Type B pancreatic cell (in vitro differentiated cells): Measurements from ENCODE around the gene PON1. TPM values are rescaled to one million over a fixed set of nuclear protein-coding genes. Genes with fewer than 3 reads are reported as not detected.

Source experiments
- DNase-seq: peaks from one replicate; pipeline ENCODE4 v3.0.0; 2021; ENCODE audit warnings: mixed read lengths; ENCODE audit not compliant: unreplicated experiment; ENCODE audit errors: extremely low spot score
- H3K27ac Mint-ChIP-seq: 2 replicates; pipeline ENCODE4 v1.8.0; 2021; ENCODE audit warnings: mild to moderate bottlenecking, mixed read lengths
- H3K27me3 Mint-ChIP-seq: 2 replicates; pipeline ENCODE4 v1.8.0; 2021; ENCODE audit warnings: mixed read lengths
- H3K36me3 Mint-ChIP-seq: 2 replicates; pipeline ENCODE4 v1.8.0; 2021; ENCODE audit warnings: mixed read lengths
- H3K4me1 Mint-ChIP-seq: one replicate; pipeline ENCODE4 v1.8.0; 2021; ENCODE audit warnings: mixed read lengths; ENCODE audit not compliant: unreplicated experiment
- H3K4me3 Mint-ChIP-seq: 2 replicates; pipeline ENCODE4 v1.8.0; 2021; ENCODE audit warnings: mild to moderate bottlenecking, mixed read lengths
- H3K9me3 Mint-ChIP-seq: 2 replicates; pipeline ENCODE4 v1.8.0; 2021; ENCODE audit warnings: mixed read lengths
- CTCF ChIP-seq: fragments of 200-600 bp; sonication (generic); conservative IDR thresholded peaks from 2 replicates; pipeline ENCODE4 v1.5.0; 2021; ENCODE audit warnings: antibody characterized with exemption, mild to moderate bottlenecking
- total RNA-seq: library from RNA; stranded (reverse); gene quantifications from 2 replicates; pipeline ENCODE4 v1.2.1, GENCODE V29; 2021; ENCODE audit warnings: low replicate concordance

The PON1 gene
- total RNA-seq, 1 donor from 2014 or later = 0.99 TPM

DNA sequence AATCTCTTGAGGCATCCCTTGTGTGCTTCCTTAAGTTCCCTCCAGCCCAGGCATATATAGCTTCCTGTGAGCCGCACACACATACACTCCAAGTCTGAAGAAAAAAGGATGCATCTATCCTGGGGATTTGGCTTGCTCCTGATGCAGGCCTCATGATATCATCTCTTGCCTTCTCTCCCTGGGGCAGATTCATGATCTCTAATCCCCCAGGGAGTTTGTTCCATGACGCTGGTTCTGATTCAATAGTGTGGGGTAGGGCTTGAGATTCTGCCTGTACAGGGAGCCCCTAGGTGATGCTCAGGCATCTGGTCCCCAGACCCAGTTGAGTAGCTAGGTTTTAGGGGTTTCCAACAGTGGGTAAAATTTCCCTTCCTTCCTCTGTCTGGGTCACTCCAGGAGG, 1.5 kb downstream of the PON1 start:
- H3K27me3 Mint-ChIP-seq = peaks cover 24% of the 10 kb centered on the region
- no peaks in the 10 kb centered on the region for H3K4me1 Mint-ChIP-seq
- DNase-seq = no peak
- no peaks in the 10 kb centered on the region for H3K36me3 Mint-ChIP-seq
- no peak overlapping the region for H3K27ac Mint-ChIP-seq
- peaks cover 8% of the 10 kb centered on the region for H3K9me3 Mint-ChIP-seq
- no peak for TF ChIP-seq CTCF
- H3K4me3 Mint-ChIP-seq = no peak overlapping the region

GRCh38 chr7:95322396-95322795, 1.9 kb downstream of the PON1 start:
- no peak overlapping the region for H3K27ac Mint-ChIP-seq
- TF ChIP-seq CTCF = no peak
- H3K9me3 Mint-ChIP-seq = peaks cover 8% of the 10 kb centered on the region
- DNase-seq = no peak
- no peaks in the 10 kb centered on the region for H3K36me3 Mint-ChIP-seq
- H3K4me1 Mint-ChIP-seq = no peaks in the 10 kb centered on the region
- H3K4me3 Mint-ChIP-seq = no peak overlapping the region
- peaks cover 22% of the 10 kb centered on the region for H3K27me3 Mint-ChIP-seq

GRCh38 chr7:95321720-95322119, 2.6 kb downstream of the PON1 start:
- H3K4me1 Mint-ChIP-seq = no peaks in the 10 kb centered on the region
- no peak overlapping the region for H3K4me3 Mint-ChIP-seq
- DNase-seq = no peak
- no peak for TF ChIP-seq CTCF
- H3K27ac Mint-ChIP-seq = no peak overlapping the region
- H3K36me3 Mint-ChIP-seq = no peaks in the 10 kb centered on the region
- peaks cover 20% of the 10 kb centered on the region for H3K27me3 Mint-ChIP-seq
- peaks cover 8% of the 10 kb centered on the region for H3K9me3 Mint-ChIP-seq

DNA sequence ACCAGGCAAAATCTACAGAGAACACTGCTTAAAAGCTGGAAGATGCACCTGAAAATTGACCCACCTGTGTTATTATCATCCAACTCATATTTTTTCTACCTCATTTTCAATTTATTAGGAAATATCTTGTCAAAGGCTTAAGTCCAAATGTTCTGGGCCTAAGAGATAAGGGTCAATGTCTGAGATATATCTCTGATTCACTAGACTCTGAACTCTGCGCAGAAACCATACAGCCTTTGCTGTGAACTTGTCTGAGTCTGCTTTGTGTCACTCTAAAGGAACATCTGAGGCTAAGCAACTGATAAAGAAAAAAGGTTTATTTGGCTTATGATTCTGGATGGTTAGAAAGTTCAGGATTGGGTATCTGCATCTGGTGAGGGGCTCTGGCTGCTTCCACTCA, 3.7 kb downstream of the PON1 start:
- peaks cover 3% of the 10 kb centered on the region for H3K9me3 Mint-ChIP-seq
- no peak overlapping the region for H3K27ac Mint-ChIP-seq
- TF ChIP-seq CTCF = no peak
- H3K4me1 Mint-ChIP-seq = no peaks in the 10 kb centered on the region
- H3K36me3 Mint-ChIP-seq = no peaks in the 10 kb centered on the region
- no peak overlapping the region for H3K4me3 Mint-ChIP-seq
- DNase-seq = no peak
- peaks cover 12% of the 10 kb centered on the region for H3K27me3 Mint-ChIP-seq

- Mint-ChIP-seq H3K4me1 (no peaks in the 10 kb centered on the region), H3K36me3 (no peaks in the 10 kb centered on the region), H3K27ac (no peak overlapping the region), H3K4me3 (no peak overlapping the region), H3K9me3 (peaks cover 6% of the 10 kb centered on the region), H3K27me3 (peaks cover 1% of the 10 kb centered on the region)
- no peak for TF ChIP-seq CTCF
- no peak for DNase-seq
These were observed 4.8 kb downstream of the PON1 start for GRCh38 chr7:95319570-95319969.

- Mint-ChIP-seq H3K27ac (no peak overlapping the region), H3K9me3 (peaks cover 6% of the 10 kb centered on the region), H3K4me3 (no peak overlapping the region), H3K27me3 (no peaks in the 10 kb centered on the region), H3K36me3 (no peaks in the 10 kb centered on the region), H3K4me1 (no peaks in the 10 kb centered on the region)
- no peak for DNase-seq
- TF ChIP-seq CTCF = no peak
These were observed 5.7 kb downstream of the PON1 start for GRCh38 chr7:95318501-95319100.
